SKM-1 (cell line): ENCODE measurements around the gene TRIM37.
A peak's percentile ranks its signal among the peaks of the same experiment; 100 is the strongest.
"Not testable (repeated sequence)": the region's sequence is repeated elsewhere in the genome, so short reads cannot be mapped to it uniquely, and the experiment has no call there.

Experiments
- DNase-seq: peaks from one replicate; lab custom pipeline; 2025; ENCODE audit not compliant: unreplicated experiment; lab: John Stamatoyannopoulos, UW

The TRIM37 gene, protein sequence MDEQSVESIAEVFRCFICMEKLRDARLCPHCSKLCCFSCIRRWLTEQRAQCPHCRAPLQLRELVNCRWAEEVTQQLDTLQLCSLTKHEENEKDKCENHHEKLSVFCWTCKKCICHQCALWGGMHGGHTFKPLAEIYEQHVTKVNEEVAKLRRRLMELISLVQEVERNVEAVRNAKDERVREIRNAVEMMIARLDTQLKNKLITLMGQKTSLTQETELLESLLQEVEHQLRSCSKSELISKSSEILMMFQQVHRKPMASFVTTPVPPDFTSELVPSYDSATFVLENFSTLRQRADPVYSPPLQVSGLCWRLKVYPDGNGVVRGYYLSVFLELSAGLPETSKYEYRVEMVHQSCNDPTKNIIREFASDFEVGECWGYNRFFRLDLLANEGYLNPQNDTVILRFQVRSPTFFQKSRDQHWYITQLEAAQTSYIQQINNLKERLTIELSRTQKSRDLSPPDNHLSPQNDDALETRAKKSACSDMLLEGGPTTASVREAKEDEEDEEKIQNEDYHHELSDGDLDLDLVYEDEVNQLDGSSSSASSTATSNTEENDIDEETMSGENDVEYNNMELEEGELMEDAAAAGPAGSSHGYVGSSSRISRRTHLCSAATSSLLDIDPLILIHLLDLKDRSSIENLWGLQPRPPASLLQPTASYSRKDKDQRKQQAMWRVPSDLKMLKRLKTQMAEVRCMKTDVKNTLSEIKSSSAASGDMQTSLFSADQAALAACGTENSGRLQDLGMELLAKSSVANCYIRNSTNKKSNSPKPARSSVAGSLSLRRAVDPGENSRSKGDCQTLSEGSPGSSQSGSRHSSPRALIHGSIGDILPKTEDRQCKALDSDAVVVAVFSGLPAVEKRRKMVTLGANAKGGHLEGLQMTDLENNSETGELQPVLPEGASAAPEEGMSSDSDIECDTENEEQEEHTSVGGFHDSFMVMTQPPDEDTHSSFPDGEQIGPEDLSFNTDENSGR

DNA sequence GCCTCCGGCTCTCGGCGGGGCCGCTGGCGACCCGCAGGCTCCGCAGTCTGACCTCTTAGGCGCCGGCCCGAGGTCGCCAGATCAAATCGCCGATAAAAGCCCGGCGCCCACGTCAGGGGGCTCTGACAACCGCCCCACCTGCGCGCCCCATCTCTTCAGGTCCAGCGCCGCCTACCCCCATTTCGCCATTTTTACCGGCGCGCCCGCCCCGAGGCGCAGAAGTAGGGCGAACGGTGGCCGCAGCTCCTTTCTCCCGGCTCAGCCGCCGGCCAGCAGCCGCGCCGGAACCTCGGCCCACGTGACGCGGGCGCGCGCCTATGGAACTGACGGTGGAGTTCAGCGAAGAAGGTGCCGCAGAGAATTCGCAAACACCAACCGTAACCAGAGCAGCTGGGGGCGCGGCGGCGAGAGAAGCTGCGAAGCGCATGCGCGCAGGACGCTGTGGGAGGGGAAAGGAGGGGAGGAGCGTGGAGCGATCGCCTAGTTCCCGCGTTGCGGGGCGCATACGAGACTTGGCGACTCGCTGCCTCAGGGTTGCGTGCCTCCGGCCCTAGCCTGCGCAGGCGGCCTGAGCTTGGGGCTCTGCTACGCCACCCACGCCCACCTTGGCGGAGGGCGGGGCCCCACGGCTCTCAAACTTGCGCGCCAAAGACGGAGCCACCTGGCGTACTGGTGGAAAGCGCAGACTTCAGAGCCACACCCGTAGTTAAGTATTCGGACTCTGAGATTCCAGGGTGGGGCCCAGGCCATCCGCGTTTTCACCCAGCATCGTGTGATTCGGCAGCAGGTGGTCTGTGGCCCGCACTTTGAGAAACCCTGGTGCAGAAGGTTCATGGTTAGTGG lies at the start of gene TRIM37:
Gene TRIM37, minus strand, starts transcription at position 418 of the 843 bp plus-strand sequence. CDS start 419 bp downstream, outside the sequence.
- DNase-seq: peak; percentile 97

GRCh38 chr17:59155439-59156177 lies 48.9 kb upstream of the TRIM37 start, which contains the start of gene PRR11:
TSS of gene PRR11 (plus strand) at chr17:59155746. CDS start at chr17:59169753, 14,007 bp downstream.
- DNase-seq: peak; percentile 100

DNA sequence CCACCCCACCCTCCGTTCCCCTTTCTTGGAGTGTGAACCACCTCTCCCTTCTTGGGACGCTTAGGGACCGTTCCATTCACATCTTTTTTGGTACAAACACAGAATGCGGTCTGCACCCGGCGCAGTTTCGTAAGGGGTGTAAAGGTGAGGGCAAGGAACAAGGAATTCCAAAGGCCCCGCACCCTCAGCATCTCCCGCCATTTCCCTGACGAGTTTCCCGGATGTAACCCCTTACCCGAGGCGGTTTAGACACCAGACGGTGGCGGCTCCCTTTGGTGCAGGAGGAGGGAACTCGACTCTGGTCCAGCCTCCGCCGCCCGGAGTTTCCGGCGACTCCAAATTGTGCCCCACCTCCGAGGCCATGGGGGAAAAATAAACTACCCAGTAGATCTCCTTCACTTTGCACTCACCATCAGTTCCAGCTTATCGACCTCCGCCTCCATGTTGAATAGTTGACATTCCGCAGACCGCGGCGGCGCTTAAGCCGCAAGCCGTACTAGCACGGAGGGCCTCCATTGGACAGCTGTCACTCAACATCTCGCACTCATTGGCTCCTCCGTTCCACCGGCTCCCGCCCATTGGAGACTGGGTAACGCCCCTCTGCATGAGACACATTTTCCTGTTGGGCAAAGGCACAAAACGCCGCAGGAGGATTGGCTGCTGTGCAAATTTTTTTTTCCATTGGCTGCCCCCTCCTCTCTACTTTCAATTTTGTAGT lies 48.2 kb upstream of the TRIM37 start, which contains the start of gene SKA2:
Gene SKA2, minus strand, starts transcription at position 466 of the 718 bp plus-strand sequence. Its CDS starts 23 bp downstream, at position 443.
- peak; percentile 100 for DNase-seq

DNA sequence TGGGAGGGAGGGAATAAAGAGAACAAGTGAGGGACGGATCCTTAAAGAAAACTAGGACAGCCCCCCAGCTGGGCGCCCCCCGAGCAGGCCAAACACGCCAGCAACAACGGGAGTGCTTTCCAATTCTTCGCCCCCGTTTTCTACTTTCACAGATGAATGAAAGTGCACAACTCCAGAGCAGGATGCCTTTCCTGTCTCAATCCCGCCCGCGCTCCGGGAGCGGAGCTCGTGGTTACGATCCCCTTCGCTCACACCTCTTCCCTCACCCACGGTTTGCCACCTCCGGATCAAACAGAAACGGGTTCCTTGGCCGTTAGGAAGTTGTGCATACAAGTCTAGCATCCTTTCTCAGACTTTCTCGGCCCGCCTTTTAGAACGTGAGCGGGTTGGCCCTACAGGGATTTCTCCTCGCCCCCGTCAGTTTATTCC lies 47.6 kb upstream of the TRIM37 start:
- no peak for DNase-seq

DNA sequence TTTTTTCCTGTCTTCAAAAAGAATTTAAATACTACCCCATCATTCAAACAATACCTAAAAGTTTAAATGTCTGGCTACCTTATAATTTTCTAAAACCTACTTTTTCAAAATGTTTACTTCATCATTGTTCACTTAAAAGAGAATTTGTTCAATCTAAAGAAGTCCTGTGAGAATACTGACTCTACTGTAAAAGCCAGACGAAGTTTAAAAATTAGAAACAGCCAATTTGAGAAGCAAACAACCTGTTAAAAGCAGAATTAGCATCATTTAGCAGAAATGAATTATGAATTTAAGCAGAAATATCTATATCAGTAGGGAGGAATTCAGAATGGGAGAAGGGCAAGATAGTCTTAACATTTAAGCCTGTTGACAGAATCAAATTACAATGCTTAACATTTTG lies 46.2 kb upstream of the TRIM37 start:
- no peak for DNase-seq

DNA sequence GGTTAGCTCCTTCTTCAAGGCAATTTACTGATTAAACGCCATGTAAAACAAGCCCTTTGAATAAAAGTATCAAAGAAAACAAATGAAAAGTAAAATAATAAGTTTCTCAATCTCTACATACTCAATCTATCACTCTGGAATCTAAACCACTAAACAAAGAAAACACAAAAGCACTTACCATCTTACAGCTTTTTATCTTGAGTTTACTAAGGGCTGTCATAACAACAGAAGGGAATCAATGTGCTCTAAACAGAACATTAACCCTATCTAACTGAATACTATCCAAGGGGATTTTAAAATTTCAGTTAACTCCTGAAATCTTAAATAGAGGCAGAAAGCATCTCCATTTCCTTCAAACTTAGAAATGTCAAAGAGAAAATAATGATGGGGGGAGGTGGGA lies 44.9 kb upstream of the TRIM37 start:
- DNase-seq: no peak

DNA sequence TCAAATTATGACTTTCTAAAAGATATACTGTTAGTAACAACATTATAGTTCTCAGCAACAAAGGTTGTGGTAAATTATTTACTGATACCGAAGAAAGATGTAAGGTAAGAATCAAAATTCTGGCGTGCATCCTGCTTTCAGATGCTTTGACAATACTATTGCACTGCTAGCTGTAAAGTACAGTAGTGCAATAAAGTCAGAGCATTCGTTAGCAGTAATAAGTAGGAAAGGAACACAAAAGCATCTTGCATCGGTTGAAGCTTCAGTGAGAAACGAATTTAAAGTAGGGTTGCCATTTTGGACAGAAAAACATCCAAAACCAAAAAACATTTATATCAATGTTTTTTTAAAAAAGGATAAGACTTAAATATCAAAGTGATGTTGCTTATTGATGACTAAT lies 44.3 kb upstream of the TRIM37 start:
- no peak for DNase-seq

GRCh38 chr17:59149841-59150511 lies 43.3 kb upstream of the TRIM37 start:
- DNase-seq: no peak

DNA sequence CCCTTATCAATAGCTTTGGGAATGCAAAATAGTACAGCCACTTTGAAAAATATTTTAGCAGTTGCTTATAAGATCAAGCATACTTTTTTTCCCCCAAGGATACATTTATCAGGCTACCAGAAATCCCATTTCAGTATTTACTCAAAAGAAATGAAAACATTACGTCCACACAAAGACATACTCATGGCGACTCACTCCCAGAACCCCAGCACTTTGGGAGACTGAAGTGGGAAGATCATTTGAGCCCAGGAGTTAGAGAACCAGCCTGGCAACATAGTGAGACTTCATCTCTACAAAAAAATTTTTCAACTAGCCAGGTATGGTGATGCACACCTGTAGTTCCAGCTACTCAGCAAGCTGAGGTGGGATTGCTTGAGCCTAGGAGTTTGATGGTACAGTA lies 42.4 kb upstream of the TRIM37 start:
- no peak for DNase-seq

- DNase-seq: no peak
These were observed 39.0 kb upstream of the TRIM37 start for GRCh38 chr17:59145571-59146096.

DNA sequence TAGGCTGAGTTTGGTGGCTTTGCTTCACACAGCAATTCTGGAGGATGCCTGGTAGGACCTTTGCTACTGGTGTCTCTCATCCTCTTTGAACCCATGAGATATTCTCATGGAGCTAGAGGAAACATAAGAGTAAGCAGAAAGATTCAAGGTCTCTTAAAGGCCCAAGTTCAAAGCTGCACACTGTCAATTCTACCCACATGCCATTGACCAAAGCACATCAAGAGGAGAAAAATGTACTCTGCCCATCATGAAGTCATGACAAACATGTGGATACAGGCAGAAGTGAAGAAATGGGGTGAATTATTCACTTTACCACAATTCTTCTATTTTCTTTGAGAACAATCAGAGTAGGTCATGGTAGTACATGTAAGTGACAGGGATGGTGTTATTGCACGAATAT lies 35.2 kb upstream of the TRIM37 start:
- no peak for DNase-seq

DNA sequence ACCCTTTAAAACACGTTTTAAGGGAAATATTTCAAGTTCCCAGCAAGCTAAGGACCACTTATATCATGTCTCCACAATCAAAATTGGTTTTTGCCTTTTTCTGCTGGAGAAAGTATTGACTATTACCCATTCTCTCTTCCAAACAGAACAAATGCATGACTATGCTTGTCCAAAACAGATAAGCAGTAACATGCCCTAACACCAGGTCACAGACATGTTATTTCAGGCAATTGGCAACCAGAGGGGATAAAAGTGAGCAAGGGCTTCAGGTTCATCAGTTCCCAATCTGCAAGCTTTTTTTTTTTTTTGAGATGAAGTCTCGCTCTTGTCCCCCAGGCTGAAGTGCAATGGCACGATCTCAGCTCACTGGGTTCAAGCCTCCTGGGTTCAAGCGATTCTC lies 33.3 kb upstream of the TRIM37 start:
- no peak for DNase-seq

DNA sequence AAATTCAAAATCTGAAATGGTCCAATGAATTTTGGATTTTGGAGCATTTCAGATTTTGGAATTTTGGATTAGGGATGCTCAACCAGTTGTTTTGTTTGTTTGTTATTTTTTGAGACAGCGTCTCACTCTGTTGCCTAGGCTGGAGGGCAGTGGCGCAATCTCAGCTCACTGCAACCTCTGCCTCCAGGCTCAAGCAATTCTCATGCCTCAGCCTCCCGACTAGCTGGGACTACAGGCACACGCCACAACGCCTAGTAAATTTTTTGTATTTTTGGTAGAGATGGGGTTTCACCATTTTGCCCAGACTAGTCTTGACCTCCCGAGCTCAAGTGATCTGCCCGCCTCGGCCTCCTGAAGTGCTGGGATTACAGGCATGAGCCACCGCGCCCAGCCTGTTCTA lies 31.7 kb upstream of the TRIM37 start:
- DNase-seq: not testable (repeated sequence)

- no peak for DNase-seq
These were observed 24.5 kb upstream of the TRIM37 start for GRCh38 chr17:59131131-59131530.

DNA sequence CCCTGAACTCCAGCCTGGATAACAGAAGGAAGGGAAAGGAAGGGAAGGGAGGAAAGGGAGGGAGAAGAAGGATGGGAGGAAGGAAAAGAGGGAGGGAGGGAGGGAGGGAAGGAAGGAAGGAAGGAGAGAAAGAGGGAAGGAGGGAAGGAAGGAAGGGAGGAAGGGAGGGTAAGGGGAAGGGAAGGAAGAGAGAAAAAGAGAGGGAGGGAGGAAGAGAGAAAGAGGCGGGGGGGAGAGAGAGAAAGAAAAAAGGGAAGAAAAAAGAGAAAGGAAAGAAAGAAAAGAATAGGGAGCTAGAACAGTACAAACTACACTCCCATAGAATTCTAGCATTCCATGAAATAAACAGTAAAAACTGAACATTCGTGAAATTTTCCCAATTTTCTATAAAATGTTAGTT lies 23.1 kb upstream of the TRIM37 start:
- DNase-seq: no peak

DNA sequence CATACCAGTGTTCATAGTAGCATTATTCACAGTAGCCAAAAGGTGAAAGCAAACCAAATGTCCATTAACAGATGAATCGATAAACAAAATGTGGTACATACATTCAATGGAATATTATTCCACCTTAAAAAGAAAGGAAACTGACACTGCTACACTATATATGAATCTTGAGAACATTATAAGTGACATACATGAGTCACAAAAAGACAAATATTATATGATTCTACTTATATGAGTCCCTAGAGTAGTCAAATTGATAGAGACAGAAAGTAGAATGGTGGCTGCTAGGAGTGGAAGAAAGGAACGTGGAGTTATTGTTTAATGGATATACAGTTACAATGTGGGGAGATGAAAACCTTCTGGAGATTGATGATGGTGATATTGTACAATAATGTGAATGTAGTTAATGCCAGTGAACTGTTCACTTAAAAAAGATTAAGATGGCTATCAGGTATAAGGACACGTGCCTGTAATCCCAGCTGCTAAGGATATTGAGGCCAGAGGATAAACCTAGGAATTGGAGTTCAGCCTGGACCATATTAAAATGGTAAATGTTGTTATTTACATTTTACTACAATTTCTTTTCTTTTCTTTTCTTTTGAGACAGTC lies 20.2 kb upstream of the TRIM37 start:
- DNase-seq: no peak

GRCh38 chr17:59124665-59125064 lies 18.0 kb upstream of the TRIM37 start:
- DNase-seq: no peak

GRCh38 chr17:59121901-59122480 lies 15.3 kb upstream of the TRIM37 start:
- no peak for DNase-seq
